ENCODE results near the gene CHD5.
"Not testable (repeated sequence)": the region's sequence is repeated elsewhere in the genome, so short reads cannot be mapped to it uniquely, and the experiment has no call there.

The CHD5 gene

DNA sequence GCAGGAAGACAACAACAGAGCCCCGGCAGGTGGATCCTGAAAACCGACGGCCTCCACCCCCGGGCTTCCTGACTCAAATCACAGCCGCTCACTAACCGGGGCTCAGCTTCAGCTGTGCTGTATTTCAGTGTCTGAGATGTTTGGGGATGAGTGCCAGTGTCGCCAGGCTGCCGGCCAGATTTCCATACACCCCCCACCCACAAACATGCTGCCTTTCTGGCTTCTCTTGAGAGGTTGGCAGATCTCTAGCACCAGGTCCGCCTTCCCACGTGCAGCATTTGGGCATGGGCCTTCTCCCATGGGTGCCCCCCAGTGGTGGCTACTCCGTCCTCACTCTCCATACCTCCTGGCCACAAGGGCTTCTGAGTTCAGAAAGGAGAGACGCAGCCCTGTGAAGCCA is 99.7 kb downstream of the CHD5 start:
- no peak for DNase-seq

DNA sequence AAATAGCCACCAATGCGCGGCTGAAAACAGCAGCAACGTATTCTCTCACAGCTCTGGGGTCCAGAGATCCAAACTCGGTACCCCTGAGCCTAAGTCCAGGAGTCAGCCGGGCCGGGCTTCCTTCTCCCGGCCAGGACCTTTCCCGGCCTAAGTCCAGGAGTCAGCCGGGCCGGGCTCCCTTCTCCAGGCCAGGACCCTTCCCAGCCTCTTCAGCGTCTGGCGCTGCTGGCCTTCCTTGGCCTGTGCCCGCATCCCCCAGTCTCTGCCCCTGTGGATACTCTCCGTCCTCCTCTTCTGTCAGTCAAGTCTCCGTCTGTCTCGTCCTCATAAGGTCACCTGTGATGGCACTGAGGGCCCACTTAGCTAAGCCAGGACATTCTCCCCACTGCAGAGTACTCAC is 102.2 kb downstream of the CHD5 start:
- no peak for DNase-seq

DNA sequence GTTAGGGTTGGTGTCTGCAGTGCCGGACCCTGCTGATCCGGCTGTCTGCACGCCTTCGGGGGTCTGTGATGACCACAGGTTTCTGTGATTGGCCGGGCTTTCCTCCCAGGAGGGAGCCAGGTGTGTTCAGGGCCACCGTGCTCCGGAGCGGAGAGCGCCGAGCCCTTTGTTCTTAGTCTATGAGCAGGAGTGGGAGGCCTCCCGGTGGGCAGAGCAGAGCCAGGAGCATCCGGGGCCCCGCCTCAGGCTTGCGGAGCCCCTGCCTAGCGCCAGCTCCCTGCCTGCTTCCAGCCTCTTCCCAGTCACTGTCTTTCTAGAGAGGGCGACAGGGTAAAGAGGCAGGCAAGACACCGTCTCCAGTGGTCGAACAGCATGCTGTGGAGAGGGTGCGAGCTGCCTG is 102.6 kb downstream of the CHD5 start:
- no peak for DNase-seq

DNA sequence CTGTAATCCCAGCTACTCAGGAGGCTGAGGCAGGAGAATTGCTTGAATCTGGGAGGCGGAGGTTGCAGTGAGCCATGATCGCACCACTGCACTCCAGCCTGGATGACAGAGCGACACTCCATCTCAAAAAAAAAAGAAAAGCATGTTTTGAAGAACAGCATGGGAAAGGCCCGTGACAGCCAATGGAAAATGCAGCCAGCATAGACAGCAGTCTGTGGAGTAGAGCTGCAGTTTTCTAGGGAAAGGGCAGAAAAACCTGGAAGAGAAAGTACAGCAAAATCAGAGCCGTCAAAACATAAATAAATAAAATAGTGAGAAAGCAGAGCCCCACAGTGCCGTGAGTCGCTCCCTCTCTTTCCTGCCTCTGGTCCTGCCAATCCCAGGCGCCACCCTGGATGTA is 103.1 kb downstream of the CHD5 start:
- not testable (repeated sequence) for DNase-seq

DNA sequence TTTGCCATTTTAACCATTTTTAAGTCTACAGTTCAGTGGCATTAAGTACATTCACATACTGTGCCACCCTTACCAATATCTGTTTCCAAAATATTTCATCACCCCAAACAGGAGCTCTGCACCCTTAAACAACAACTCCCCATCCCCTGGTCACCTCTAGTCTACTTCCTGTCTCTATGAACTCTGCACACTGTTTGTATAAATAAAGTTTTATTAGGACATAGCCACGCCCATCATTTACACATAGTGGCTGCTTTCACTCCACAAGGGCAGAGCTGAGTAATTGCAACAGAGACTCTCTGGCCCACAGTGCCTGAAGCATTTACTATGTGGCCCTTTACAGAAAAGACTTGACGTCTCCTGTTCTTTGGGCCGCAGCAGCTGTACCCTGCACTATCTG is 104.4 kb downstream of the CHD5 start:
- no peak for DNase-seq

DNA sequence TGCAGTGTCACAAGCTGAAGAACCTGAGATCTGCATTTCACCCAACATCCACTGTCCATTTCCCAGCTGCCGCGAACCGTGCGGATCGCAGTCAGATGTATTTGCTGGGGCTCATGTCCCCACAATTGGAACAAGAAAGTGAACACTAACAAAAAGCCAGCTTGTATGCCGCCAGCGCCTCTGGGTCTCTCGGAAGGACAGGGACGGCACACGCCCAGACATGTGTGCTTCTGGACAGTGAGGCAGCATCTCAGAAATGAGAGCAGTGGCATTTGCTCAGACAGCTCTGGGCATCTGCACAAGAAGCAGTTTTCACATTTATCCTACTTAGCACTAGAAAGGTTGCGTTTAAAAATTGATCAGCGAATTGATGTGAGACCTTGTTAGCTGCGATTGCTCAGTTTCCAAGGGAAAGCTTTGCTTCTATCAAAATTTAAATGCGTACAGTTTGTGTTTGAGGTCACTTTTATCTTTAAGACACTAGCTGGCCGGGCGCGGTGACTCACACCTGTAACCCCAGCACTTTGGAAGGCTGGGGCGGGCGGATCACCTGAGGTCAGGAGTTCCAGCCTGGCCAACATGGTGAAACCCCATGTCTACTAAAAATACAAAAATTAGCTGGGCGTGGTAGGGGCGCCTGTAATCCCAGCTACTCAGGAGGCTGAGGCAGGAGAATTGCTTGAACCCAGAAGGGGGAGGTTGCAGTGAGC is 105.8 kb downstream of the CHD5 start:
- DNase-seq: no peak

DNA sequence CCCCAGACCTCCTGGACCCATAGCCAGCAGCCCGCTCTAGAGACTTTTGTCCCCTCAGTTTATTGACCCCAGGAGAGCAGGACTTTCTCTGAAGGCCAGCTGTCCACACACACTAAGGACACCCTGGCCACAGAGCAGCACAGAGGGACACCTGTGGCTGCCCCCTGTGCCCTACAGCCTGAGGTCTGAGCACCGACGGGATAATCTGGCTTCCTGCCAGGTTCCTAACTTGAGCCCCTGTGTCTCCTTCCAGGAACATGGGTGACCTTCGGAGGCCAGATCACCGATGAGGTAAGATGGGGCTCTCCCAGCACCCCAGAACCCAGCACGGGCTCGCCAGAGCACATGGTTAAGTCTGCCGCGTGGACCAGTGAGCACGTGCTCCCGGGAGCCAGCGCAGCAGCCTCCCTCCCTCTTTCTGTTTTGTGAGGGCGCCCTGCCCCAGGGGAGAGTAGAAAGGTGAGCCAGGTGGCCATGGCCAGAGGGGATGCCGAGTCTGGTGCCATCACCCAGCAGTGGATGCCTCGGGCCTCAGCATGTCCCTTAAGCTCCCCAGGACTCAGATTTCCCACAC is 106.6 kb downstream of the CHD5 start:
- no peak for DNase-seq

DNA sequence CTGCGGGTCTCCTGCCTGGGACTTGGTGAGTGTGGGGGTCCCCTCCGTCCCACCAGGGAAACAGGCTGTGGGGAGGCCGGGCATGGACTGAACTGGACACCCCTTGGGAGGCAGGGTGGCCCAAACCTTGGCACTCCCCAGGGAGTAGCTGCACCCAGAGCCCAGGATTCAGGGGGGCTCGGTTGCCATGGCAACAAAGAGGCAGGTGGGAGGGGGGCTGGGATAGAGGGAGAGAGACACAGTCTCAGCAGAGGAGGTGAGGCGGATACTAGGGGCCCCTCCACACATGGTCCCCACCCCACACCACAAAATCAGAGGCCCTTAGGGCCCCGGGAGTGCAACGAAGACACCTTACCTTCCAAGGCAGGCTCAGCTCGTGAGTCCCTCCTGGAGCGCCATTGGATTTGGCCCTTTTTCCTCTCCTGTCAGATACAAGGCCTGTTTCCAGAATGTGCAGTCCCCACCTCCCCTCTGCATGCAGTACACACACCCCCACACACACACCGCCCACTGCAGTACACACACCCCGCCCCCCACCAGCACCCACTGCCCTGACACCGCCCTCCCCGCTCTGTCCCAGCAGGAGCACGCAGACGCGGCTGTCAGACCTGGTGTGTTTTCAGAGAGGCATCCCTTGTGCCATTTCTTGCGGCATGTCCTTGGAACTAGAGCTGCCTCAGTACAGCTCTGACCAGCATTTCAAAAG is 107.2 kb downstream of the CHD5 start:
- no peak for DNase-seq

DNA sequence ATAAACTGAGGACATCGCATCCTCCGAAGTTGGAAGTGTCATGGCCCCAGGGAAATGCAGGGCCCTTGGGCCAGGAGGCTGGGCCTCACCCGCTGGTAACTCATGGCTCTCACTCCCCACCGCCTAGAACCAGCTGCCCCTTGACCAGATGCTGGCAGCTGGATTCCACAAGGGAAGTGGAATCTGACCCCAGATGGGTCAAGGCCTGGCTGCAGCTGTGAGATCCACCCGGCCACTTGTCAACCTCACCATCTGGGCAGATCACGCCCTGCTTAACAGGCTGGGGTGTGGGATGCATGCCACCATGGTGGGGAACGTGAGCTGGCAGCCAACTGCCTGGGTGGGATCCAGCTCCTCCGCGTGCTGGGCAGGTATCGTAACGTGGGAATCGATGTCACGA is 108.9 kb downstream of the CHD5 start:
- no peak for DNase-seq

DNA sequence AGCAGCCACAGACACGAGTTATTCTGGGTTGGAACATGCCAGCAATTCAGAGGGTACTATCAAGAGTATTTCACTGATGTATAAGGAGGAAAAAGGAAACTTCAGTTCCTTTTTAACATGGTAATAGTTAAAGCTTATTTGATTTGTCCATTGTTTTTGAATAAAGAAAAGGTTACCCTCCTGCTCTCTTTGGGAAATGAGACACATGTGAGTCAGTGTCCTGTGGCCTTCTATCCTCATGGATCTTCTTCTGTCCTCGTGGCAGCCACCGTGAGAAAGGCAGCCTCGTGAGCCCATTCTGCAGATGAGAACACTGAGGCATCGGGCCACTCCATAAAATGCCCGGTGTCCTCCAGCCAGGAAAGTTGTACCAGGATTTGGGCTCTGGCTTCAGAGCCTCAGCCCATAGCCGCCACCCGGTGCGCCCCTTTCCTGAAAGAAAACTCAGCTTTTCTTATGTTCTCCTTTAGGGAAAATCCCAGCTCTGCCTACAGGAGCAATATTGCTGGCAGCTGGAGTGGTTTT is 109.6 kb downstream of the CHD5 start:
- no peak for DNase-seq

DNA sequence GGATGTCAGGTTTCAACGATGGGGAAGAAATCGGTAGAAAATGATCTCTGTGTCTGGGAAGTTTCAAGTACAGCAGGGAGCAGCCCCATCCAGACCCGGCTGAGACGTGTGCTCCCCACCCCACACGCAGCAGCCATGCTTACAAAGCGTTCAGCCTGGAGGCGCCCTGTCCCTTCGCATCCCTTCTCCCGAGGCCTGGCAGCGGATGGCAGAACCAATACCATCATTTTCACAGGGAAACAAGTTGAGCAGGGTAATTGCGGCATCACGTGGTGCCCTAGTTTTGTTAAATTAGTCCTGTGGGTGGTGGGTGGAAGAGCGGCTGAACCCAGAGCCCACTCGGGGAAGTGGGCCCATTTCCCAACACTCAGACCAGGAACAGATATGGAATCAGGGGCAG is 110.5 kb downstream of the CHD5 start:
- no peak for DNase-seq

DNA sequence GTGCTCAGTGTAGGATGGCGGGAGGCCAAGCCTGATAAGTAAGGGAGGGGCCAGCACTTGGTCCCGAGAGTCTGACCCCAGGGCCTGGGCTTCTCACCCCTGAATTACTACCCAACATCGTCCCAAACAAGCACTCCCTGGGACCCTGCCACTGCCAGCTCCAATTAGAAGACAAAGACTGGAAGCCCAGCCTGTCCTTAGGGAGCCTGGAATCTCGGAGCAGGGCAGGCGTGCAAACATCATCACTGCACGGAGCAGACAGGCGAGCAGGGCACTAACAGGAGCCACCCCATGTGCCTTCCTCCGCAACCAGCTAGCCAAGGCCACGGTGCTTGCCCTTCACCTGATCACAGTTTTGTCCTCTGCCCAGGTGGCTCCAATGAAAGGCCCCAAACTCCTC is 111.2 kb downstream of the CHD5 start:
- no peak for DNase-seq

DNA sequence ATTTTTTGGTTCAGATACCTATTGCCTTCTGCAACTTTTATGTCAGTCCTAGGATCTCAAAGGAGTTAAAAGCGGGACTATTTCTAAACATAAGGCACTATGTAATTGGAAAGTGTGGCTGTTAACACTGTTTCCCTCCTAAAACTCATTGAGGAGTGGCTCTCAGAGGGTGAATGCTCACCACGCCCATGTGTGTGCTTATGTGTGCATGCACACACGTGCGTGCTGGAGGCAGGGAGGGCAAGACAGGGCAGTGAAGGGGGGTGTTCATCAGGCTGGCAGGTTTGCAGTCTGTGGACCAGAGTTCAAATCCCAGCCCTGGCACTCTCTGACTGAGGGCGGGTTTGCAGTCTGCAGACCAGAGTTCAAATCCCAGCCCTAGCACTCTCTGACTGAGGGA is 112.0 kb downstream of the CHD5 start:
- no peak for DNase-seq

DNA sequence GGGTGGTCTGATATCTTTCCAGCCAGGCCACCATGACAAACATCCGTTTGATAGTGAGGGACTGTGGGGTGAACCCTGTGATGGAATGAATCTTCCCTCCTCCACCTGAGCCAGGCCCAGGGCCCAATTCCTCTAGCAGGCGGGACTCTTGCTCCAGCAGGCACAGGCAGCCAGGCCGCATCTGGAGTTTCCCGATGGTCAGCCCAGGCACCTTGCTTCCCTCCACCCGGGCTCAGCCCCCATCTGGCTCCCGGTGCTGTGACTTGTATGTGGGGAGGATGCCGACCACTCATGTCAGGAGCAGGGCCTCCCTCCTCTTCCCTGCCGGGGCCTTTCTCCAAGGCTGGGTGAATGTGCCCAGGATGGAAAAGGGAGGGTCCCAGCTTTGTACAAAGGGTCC is 113.4 kb downstream of the CHD5 start:
- DNase-seq: no peak

DNA sequence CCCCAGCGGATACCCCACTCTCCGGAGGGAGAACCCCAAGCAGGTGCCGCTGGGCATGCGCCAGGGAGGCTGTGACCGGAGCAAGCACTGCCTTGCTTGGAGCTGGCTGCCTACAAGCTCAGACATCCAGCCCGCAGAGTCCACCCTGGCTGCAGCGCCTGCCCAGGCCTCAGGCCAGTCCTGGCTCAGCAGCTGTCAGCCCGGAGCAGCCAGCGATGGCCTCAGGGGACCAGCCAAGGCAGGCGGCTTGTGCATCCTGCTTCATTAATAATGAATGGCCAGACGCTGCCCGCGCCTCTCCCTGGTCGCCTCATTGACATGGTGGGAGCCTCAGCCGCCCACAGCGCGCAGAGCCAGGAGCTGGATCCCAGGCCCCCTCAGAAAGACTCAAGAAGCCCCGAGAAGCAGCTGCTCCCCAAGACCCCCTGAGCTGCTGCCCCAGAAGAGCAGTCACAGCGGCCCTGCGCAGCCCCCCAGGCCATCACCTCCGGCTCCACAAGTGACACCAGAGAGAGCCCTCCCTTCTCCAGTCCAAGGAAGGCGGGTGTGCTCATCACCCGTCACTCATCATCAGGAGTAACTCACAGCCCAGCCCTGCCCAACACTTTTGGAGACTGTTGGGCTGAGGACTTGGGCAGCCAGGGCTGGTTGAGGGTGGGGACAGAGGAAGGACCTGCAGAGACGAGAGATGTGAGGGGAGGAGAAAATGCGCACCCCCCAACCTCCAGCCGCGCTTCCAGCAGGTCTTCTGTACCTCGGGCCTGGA is 114.8 kb downstream of the CHD5 start:
- DNase-seq: no peak

DNA sequence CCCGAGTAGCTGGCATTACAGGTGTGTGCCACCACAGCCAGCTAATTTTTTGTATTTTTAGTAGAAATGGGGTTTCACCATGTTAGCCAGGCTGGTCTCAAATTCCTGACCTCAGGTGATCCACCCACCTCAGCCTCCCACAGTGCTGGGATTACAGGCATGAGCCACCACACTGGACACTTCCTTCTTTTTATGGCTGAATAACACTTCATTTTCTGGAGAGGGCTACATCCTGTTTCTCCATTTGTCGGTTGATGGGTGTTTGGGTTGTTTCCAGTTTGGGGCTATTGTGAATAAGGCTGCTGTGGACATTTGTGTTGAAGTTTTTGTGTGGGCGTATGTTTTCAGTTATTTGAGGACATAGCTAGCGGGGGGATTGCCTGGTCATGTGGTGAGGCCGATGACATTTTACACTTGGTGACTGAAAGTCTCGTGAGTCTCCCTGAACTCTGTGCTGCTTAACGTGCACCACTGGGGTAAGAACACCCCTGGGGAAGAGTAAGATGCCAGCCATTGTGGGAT is 116.5 kb downstream of the CHD5 start:
- DNase-seq: not testable (repeated sequence)

DNA sequence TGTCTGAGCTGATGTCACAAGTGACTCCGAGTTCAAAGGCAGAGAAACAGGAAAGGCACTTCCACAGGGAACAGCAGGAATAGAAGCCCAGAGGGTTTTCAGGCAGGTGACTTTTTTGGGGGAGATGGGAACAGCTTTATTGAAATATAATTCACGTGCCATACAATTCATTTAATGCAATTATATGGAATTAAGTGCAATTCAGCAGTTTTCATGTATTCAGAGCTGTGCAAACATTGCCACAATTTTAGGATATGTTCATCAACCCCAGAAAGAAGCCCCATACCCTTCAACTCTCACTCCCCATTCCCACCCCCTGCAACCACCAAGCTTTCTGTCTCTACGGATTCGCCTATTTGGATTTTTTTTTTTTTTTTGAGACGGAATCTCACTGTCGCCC is 117.5 kb downstream of the CHD5 start:
- no peak for DNase-seq

DNA sequence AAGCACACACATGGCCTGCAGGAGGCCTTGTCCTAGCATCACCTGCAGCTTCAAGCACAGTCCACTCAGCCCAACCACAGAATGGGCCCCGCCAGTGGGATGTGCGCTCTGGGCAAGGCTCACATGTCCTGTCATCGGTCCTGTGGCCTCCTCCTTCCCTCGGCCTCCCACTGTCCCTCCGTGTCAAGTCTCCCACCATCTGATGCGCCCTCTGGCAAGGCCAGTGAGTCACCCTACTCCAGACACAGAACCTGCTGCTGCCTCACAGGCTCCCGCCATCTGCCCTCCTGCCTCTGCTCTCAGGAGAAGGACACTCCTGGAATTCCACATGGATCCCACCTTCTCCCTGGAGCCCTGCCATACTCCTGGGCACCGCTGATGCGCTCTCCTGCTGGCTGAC is 120.3 kb downstream of the CHD5 start:
- no peak for DNase-seq

DNA sequence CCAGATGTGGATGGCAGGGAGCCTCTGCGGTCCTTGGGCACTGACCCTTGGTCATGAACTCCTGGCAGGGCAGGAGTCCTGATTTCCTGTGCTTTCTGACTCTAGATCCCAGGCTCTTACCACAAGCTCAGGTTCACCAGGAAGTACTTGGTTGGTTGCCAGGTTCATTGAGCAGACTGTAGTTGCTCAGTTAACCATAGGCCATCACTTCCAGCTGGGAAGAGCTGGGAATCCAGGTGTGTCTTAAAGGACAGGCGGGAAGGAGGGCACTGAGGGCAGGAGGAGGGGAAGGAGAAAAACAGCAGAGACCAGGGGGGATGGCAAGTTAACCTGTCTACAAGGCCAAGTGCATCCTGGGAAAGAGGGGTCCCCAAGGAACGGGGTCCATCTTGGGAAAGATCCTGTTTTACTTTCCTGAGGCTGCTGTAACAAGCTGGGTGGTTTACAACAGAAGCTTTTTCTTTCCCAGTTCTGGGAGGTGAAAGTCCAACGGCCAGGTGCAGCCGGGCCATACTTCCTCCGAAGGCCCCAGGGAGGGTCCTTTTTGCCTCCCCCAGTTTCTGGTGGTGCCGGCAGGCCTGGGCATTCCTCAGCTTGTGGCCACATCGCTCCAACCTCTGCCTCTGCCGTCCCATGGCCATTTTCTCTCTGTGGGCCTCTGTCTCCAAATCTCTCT is 122.8 kb downstream of the CHD5 start:
- no peak for DNase-seq

DNA sequence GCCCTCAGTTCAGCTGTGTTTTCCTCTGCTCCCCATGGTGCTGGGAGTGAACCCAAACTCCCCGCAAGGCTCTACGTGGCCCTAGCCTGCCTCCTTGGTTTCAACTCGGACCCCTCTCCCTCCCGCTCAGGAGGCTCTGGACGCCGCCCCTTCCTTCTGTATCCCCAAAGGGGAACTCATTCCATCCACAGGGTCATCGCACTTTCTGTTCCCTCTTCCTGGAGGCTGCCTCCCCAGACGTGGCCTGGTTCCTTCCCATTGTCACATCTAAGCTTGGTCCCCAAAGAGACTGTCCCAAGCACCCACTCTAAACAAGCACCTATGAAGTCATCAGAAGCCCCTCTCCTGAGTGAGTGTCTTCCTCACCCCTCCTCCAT is 123.6 kb downstream of the CHD5 start:
- DNase-seq: no peak

DNA sequence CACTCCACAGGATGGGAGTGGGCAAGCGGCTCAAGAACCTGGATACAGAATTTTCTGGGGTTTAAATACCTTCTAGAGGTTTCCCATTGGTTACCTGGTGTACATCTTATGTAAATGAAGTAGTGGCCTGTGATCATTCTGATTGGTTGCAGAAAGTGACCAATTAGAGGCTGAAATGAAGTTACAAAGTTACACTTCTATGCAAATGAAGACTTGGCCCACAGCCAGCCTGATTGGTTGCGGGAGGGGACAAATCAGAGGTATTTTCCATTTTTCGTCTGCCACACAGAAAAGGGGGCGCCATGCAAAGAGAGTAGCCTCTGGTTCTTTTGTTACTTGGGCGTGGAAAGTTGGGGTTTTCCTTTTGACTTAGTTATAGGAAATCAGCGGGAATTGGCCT is 125.5 kb downstream of the CHD5 start:
- DNase-seq: no peak

DNA sequence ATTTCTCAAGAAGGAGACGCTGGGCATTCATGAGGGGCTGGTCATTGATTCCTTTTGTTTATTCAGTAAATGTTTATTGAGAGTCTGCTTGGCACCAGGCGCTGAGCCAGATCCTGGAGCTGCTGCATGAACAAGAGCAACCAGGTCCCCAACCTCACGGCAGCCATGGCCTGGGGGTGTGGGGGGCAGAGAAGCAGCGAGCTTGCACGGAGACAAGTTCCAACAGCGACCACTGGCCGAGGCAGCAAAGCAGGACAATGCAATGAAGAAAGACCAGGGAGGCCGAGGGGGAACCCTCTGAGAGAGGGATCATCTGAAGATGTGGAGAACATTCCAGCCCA is 126.9 kb downstream of the CHD5 start:
- no peak for DNase-seq
